VCaP (cell line): Measurements from ENCODE around the gene SARM1.

Experiments used
- H3K27ac ChIP-seq: fragments of 450-650 bp; 2 replicates; pipeline ENCODE4 v1.5.1; 2017
- TF ChIP-seq, protein P1 (sequence below): fragments of 450-650 bp; conservative IDR thresholded peaks from 2 replicates; pipeline ENCODE4 v1.5.1; 2017; ENCODE audit warnings: mild to moderate bottlenecking, moderate library complexity

The SARM1 gene

DNA sequence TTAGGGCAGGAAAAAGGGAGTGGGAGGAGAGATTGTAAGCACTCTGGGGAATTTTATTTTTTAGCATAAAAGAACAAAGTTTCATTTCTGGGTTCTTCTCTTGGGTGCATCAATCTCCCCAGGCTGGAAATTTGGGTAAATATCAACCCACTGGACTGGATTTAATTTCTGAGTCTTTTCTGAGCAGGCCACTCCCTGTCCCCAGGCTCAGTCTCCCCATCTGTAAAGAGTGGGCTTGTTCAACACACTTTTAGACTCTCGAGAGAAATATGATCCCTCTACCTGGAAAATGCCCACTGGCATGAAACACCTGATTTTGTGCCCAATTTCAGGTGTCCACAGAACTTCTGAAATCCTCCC lies 770 bp upstream of the SARM1 start:
- TF ChIP-seq, protein P1, sequence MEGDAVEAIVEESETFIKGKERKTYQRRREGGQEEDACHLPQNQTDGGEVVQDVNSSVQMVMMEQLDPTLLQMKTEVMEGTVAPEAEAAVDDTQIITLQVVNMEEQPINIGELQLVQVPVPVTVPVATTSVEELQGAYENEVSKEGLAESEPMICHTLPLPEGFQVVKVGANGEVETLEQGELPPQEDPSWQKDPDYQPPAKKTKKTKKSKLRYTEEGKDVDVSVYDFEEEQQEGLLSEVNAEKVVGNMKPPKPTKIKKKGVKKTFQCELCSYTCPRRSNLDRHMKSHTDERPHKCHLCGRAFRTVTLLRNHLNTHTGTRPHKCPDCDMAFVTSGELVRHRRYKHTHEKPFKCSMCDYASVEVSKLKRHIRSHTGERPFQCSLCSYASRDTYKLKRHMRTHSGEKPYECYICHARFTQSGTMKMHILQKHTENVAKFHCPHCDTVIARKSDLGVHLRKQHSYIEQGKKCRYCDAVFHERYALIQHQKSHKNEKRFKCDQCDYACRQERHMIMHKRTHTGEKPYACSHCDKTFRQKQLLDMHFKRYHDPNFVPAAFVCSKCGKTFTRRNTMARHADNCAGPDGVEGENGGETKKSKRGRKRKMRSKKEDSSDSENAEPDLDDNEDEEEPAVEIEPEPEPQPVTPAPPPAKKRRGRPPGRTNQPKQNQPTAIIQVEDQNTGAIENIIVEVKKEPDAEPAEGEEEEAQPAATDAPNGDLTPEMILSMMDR, result no peak
- peak overlapping the region; percentile 99 for H3K27ac ChIP-seq

DNA sequence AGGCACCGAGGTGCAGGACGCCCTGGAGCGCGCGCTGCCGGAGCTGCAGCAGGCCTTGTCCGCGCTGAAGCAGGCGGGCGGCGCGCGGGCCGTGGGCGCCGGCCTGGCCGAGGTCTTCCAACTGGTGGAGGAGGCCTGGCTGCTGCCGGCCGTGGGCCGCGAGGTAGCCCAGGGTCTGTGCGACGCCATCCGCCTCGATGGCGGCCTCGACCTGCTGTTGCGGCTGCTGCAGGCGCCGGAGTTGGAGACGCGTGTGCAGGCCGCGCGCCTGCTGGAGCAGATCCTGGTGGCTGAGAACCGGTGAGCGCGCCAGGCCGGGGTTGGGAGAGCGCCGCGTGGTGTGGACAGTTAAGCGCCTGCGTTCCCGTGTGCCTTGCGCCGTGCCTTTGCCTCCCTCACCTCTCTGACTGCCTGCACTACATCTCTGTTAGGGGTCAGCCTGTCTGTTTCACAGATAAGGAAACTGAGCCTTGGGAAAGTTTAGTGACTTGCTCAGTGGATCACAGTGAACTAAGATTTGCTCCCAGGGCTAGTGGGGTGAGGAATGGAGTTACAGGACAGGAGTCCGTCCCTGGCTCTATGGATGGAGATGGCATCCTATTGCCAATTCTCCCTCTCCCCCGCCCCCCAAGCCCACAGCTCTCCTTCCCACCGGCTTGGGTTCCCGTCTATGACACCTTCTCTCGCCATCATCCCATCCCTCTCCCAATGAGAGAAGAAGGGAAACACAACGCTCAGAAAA lies 880 bp downstream of the SARM1 start:
- TF ChIP-seq, protein P1, result no peak

DNA sequence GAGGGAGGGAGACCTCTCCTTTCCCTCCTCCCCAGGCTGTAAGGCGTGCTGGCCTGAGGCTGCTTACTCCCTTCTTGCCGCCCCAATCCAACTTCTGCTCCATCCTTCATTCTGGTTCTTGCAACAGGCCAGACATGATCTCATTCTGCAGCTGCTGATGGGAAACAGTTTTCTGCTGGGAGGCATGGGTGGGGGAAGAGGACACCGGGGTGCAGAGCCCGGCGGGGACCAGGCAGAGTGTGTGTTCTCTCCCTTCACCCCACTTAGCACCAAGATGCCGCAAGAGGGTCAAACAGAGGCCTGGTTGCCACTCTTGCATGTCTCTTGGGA lies 1.4 kb downstream of the SARM1 start:
- TF ChIP-seq, protein P1, result no peak
- peak overlapping the region; percentile 99 for H3K27ac ChIP-seq

More for the DNA sequence above, 880 bp downstream of the SARM1 start:
- H3K27ac ChIP-seq, result peak overlapping the region; percentile 99

DNA sequence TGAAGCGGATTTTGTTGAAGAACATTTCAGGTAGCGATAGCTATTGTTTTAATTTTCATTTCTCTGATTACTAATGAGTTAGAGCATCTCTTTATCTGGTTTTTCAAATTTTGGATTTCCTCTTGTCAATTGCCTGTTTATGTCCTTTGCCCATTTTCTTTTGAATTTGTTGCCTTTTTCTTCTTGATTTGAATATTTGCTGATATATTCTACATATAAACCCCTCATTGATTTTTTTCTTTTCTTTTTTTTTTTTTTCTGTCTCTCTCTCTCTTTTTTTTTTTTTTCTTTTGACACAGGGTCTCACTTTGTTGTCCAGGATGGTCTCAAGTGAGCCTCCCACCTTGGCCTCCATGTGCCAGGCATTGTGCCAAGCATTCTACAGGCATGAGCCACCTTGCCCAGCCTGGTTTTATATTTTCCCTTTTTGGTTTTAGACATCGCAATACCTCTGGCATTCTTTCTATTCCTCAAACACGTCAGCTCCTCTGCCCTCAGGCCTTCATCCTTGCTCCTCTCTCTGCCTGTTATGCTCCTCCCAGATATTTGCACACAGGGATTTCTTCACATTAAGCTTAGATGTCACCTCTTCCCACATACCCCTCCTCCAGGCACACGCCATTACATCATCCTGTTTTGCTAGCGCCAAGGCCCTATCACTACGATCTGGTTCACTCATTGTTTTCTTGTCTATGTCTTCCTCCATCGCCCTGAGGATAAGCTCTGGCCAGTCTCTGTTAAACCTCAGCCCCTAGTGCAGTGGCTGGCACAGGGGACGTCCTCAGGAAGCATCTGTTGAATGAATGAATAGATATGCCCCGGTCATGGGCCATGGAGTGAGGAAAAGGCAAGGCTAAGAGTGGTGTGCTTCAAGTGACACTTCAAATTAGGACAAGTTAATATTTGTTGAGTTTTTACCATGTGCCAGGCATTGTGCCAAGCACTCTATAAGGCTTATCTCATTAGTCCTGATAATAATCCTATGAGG lies 8.6 kb downstream of the SARM1 start:
- TF ChIP-seq, protein P1, result no peak
- H3K27ac ChIP-seq, result peak overlapping the region; percentile 73

DNA sequence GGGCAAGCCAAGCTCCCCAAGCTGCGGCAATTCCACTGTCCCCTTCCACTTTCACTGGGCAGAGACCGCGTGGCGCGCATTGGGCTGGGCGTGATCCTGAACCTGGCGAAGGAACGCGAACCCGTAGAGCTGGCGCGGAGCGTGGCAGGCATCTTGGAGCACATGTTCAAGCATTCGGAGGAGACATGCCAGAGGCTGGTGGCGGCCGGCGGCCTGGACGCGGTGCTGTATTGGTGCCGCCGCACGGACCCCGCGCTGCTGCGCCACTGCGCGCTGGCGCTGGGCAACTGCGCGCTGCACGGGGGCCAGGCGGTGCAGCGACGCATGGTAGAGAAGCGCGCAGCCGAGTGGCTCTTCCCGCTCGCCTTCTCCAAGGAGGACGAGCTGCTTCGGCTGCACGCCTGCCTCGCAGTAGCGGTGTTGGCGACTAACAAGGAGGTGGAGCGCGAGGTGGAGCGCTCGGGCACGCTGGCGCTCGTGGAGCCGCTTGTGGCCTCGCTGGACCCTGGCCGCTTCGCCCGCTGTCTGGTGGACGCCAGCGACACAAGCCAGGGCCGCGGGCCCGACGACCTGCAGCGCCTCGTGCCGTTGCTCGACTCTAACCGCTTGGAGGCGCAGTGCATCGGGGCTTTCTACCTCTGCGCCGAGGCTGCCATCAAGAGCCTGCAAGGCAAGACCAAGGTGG lies 9.8 kb downstream of the SARM1 start:
- TF ChIP-seq, protein P1, result no peak
- peak overlapping the region; percentile 73 for H3K27ac ChIP-seq

DNA sequence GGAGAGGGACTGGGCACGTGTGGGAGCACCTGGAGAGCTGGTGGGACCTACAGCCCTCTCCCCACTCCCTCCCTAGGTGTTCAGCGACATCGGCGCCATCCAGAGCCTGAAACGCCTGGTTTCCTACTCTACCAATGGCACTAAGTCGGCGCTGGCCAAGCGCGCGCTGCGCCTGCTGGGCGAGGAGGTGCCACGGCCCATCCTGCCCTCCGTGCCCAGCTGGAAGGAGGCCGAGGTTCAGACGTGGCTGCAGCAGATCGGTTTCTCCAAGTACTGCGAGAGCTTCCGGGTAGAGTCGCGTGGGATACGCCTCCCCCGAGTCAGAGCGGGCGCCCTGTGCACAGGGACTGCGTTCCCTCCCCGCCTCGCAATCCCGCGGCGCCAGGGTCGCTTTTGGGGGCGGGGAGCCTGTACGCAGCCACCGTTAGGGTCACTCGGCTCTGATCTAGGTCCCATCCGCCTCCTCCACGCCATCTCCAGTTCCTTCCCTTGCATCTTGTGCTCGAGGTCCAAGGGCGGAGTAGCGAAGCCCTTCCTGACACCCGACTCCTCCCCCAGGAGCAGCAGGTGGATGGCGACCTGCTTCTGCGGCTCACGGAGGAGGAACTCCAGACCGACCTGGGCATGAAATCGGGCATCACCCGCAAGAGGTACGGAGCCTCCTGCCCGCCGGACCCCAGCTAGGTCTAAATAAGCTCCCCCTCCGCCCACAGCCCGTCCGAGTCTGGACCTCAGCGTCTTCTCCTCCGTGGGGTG lies 13.0 kb downstream of the SARM1 start:
- TF ChIP-seq, protein P1, result no peak
- H3K27ac ChIP-seq, result peak overlapping the region; percentile 89
